SK-N-DZ (cell line): ENCODE data around the gene LGALSL.

Experiments used
- DNase-seq: peaks from one replicate; pipeline ENCODE4 v3.0.0-alpha.2; 2015; ENCODE audit warnings: low spot score

Gene LGALSL

DNA sequence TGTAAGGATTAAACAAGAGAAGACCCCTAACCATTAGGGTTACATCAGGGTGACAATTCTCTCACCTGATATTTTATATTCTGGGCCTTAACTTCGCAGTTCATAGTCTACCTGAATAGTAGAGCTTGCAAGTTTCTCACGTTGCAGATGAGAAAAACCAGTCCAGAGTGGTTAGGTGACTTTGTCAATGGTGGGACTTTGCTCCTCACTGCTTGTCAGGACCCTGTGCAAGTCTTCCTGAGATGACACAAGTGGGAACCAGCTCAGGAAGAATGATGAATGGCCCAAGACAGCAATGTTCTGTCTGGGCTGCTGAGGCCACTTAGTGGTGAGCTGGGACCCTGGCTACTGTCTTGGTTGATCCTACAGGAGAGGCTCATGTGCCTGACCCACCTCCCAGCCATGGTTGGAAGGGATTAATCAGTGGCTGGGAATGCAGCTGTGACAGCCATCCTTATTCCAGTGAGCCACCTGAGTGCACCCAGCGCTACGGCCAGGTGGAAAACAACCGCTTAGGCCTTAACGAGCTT, 16.9 kb downstream of the LGALSL start:
- DNase-seq: no peak

DNA sequence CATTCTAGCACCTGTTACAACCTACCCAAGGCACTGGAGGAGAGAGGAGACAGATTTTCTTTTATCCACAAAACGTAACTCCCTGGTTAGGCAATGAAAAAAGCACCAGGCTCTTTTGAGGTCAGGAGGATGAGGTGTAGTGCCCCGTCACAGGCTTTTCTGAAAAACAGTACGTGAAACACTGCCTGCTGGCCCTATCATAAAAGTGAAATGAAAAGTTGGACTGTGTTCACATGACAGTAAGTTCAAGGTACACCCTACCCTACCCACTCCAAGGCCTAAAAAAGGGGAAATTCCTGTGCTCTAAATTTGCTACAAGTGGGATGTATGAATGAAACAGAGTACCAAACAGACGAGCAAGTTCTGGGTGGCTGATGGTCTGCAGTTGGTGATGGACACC, 17.6 kb downstream of the LGALSL start:
- DNase-seq: no peak

DNA sequence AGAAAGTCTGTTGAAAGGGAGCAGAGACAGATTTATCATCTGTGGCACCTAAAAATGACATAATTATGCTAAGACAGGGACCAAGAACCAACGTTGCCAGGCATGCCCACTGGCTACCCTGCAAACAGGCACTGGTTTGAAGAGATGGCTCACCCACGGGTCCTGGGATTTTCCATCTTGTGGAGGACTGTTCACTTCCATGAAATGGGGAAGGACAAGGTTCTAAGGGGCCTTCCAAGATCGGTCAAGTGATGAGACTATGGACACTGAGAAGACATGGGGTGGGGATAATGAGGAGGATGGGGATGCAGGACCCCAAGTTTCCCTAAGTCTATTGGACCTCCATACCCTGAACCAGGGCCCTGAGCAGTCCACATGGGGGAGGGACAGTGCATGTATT, 18.9 kb downstream of the LGALSL start:
- no peak for DNase-seq

DNA sequence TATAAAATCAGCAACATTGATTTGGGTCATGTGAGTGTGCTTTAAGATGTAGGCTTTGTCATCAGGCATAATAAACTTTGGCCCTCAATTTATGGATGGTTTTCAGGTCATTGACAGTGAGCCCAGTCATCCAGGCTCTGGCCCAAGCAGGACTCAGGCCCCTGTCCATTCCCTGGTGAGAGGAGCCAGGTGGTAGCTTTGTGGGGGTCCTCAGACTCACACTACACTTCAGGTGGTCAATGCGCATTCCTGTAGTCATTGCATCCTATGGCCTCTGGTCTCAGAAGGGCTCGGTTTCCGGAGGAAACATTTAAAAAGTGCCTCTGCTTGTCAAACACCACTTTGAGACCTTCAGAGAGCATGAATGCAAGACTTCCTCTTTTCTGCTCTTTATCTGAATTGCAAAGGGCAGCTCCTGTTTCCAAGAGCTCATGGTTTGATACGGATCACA, 20.2 kb downstream of the LGALSL start:
- no peak for DNase-seq

DNA sequence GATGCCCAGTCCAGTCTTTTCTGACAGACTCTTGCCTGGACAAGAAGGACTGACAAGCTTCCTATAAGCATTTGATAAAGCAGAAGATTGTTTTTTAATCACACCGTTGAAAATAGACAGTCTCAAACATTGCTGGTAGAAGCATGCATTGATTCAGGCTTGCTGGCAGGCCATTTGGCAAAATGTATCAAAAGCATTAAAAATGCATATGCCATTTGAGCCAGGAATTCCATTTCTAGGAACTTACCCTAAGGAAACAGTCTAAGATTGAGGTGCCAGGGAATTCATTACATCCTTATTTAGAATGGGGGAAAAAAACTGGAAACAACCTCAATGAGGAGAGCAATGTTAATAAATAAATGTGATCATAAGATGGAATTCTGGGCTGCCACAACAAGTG, 20.7 kb downstream of the LGALSL start:
- DNase-seq: no peak

DNA sequence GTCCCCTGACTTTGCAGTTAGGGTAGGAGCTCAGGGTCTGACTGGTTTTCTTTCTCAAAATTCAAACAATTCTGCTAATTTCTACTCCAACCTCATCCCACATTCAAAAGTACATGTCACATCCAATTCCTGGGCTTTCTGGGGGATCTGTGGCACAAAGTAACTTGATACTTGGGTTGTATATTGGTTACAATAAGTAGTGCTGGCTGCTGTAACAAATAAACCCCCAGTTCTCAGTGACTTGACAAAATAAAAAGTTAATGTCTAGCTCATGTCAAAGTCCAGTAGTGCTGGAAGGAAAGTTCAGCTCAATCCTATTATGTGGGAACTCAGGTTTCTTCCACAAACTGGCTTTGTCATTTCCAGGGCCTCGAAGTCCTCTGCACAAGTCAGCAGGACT, 23.1 kb downstream of the LGALSL start:
- DNase-seq: no peak

DNA sequence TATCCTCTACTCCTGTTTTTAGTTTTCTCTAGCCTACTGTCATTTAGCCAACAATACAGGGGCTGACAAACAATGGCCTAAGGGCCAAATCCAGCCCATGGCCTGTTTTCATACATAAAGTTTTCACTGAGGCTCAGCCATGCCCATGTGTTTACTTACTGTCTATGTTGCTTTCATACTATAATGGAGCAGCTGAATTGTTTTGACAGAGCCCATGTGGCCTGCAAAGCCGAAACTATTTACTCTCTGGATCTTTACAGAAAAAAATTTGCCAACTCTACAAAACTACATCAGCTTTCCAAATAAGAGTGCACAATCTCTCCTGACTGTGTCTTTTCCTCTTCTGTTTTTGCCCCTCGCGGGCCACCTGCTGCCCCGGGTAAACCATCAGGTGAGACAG, 24.0 kb downstream of the LGALSL start:
- DNase-seq: no peak

DNA sequence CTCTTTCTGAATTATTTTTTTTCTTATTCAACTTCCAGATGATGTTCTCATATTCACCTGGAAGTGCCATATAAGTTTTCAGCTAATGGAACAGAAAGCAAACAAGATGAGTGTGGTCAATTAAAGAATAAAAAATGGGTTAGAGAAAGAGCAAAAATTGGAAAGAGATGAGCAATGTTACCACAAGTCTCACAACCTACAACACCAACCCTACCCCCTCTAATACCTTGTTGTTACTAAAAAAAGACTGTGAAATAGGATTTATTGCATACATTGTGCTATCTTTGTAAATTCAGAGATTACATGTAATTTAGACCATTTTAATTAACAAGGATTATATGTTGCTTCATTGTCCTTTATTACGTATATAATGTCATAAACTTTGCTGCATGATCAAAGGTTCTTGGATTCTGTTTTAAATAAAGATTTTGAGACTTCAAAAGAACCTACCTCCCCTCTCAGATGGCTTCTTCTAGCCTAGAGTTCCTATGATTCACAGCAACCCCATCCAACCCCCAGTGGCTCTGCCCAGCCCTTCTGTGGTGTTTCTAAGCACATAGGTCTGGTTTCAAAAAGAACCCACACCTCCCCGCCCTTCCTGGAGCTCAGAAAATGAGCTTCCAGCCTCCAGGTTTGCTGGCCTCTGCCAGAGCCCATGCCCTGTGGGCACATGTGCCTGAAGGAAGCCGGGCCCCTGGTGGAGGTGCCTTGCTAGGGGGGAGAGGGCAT, 24.7 kb downstream of the LGALSL start:
- DNase-seq: no peak

DNA sequence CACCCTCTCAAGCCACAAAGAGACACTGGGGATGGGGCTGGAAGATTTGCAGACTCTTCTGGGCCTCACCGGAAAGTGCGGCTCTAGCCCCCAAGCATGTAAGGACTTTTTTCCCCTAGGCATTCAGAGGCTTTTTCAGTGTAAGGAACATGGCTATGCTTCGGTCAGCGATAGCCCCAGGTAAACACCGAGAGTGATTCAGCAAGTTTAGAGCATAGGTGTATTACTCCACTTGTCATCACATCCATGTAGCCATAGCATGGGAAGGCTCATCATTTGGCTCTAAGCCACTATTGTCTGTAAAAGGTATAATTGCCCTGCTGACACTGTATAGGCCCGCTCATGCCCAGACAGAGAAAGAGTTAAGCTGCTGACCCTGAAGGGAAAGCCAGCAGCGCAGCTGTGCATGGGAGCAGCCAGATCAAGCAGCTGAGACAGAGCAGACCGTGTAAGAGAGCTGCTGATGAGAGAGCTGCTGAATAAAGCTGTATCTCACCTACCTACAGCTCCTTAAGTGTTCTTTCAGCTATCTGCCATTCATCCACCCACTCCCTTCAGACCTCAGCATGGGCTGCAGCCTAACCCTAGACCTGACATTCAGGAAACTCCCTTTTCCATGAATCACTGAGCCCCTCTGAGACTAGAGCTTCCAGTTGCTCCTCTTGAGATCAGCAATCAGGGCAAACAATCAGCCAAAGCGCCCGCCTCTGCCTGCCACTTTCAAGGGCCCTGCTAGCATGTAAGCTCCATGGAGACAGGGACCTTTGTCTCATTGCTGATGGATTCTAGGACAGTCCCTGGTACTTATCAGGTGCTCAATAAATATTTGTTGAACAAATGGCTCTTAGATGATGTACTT, 25.5 kb downstream of the LGALSL start:
- DNase-seq: no peak

DNA sequence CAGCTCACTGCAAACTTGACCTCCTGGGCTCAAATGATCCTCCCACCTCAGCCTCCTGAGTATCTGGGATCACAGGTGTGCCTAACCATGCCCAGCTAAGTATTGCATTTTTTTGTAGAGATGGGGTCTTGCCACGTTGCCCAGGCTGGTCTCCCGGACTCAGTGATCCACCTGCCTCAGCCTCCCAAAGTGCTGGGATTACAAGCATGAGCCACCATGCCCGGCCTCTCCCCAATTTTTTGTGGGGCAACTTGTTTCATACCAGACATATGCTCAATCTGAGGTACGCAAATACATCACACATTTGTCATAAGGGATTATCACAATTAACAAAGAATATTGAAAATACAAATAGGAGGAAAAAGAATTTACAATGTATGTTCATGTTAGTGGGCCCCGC, 27.7 kb downstream of the LGALSL start:
- no peak for DNase-seq

DNA sequence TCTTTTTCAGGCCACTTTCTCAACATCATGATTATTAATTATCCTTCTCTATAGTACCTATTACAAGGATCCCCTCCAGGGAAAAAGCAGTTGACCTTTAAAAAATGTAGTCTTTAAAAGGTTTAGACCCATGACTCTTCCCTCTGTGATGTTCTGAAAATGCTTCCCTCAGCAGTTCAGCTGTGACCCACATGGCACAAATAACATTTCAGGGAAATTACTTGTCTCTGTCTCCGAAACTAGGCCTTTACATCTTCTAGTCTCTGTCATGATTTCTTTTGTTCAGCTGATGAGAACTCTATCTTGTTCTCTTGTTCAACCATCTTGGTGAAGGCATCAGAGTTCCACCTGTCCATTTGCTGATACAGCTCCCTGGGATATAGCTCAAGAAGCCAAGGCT, 28.3 kb downstream of the LGALSL start:
- DNase-seq: no peak

DNA sequence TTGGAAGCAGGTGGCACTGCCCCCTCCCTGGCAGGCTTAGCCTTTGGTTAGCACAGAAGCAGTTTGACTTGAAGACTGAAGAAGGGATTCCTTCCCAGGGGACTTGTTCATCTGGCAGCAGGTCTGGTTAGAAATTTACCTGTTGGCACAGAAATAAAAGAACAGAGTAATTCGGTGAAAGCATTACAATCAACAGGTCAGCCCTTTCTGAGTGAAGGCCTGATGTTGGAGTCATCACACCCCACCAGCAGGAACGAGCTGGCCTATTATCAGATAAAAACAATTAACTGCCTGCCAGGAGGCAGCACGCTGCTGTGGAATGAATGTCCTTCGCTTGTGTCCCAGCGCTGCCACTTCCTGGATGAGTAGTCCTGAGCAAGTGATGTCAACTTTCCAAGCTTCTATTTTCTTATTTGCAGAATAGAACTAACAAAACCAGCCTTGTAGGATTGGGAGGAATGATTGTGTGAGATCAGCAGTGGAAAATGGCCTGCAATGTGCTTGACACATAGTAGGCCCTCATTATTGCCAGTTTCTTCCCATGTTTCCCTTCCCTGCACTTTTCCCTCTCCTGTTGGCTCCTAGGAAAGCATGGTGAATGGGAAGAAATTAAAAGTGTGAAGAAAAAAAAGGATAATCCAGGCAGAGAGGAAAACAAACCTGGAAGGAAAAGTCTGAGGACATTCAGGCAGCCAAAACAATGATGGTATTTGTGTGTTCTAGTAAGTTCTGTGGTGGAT, 29.0 kb downstream of the LGALSL start:
- peak; percentile 52 for DNase-seq

DNA sequence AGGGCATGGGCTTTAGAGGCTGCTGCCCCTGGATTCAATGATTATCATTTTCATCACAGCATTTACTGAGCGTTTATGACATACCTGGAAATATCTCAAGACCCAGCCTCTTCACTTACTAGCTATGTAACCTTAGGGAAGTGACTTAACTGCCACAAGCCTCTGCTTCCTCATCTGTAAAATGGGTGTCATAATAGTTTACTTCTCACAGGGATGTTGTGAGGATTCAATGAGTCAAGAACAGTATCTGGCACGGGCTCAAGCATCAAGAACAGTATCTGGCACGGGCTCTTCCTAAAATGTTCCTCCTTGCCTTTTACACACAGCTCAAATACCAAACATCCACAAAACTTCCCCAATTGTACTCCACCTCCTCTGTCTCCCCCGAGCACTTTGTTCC, 31.4 kb downstream of the LGALSL start:
- no peak for DNase-seq

DNA sequence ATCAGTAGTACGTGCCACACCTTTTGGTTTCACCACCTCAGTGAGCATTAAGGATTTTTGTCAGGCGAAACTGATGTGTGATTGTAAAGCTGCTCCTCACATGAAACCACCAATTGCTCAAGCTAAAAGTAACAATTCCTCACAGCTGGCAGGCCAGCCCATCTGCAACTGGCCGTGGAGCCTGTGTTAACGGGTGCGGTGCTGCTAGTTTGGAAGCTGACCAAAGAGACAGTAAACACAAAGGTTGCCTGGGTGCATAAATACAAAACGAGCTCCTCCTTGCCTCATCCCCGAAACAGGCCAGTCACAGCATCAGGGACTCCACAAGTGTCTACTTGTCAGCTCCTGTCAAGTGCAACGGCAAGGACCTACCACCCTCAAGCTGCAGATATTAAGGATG, 32.0 kb downstream of the LGALSL start:
- no peak for DNase-seq

DNA sequence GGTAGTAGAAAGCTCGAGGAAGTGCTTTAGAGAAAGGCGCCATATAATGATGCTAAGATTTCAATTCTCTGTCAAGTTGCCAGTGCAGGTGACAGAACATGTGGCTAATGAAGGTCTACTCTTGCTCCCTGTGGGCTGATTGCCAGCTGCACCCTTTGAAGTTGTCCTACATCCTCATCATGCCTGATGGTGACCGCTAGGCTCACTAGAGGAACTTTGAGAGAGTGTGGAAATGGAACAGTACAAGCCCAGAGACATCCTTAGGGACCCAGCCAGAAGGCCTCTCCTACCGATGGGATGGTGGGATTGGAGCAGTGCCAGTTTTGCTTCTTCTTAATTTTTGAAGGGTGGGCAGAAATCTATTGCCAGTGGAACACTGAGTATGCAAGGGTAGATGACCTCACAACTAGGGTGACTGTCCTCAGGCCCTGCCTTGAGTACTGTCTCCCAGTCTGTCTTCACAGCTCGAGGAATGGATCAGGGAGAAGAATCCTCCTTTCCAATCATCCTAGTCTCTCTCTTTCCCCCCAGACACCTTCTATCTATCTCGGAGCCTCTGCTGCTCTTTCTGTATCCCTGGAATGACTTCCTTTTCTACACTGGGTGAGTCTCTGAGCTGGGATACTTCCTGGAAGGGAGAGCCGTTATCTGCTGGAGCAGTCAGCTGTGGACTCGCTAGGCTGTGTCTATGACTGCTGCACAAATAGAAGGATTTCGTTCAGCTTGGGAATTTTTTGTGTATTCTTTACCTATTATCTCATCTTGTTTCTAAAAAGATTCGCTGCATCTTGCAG, 33.5 kb downstream of the LGALSL start:
- DNase-seq: peak; percentile 26

DNA sequence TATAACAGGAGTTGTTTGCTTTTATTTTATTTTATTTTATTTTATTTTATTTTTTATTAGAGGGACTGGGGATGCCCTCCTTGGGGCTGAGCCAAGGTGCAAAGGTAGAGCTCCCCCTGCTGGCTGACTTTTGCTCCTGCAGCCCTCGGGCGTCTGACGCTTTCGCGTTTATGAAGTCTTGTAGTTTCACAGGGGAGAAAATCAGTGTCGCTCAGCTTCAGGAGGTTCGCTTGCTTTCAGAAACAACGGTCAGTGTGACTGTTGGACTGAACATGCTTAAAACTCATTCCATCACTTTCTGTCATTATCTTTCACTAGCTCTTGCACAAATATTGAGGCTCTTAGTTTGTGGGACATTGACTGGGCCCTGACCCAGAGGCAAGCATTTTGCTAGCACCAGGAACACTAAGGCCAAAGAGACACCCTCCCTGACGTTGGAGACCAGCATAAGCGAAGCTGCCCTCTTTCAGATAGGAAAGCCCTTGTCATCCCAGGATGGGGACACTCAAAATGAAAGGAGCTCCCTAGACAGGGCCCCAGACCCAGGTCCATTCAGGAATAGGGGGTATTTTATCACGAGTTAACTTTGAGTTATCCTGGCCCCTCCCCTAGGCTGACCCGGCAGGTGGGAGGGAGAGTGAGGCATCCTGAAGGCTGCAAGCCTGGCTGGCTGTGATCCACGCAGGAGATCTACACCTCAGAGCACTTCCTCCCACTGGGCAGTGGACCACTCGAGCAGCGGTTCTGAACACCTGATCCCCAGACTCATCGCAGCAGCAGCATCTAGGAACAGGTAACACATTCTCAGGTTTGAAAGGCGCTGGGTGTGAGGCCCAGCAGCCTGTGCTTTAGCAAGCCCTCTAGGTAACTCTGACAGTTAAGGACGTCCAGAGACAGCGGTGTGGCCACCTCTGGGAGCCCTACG, 34.4 kb downstream of the LGALSL start:
- peak; percentile 62 for DNase-seq

DNA sequence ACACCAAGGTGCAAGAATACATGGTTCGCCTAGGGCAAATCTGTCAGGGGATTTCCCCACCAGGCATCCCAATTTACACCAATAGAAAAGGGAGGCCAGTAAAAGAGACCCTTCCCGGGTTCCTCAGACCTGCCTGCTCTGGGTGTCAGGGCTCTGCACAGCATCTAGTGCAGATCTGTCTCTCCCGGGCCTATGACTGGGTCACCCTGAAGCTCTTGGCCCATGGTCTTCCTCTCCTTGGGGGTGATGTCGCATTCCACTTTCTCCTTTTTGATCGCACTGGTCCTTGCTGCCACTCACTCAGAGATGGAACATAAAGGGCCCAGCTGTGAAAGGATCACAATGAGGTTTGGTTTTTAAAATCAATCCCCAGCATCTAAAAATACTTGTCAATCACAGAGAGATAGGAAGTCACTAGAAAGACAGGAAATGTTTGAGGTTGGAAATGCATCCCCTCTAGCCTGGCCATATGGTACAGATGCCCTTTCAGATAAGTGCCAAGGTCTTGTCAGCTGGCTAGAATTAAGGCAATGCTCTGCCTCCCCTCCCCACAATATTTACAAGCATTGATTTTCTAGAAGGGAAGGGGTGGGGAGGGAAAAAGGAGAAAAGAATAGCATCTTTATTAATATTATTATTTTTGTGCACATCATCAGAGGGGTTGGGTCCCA, 35.3 kb downstream of the LGALSL start:
- DNase-seq: no peak

DNA sequence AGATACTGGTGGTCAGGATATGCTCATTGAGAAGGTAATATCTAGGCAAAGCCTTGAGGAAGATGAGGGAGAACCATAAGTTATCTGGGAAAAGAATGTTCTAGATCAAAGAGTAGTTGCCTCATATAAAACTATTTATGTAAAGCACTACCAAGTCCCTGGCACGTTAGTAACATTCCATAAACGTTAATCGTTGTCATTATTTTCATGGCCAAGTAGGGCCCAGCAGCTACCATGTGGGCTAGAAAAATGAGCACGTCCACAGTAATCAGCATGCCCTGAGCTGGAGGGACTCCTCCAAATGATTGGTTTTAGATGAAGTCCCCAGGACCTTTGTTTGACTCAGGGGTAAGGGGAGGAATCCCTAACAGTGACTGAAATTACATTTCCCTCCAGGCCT, 37.5 kb downstream of the LGALSL start:
- no peak for DNase-seq

DNA sequence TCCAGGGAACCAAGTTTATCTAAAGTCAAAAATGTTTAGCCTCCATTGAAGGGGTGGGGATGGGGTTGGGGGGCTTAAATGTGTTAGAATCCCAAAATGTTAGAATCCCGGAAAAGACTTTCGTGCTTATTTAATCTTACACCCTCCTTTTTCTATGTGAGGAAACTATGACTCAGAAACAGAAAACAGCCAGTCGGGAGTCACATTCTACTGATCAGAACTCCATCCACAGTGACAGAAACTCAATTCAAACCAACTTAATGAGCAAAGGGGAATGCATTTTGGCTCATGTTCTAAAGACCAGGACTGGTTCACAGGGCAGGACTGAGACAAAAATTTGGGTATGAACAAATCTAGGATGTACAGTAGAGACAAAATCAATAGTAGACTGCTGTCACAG, 38.3 kb downstream of the LGALSL start:
- DNase-seq: no peak

DNA sequence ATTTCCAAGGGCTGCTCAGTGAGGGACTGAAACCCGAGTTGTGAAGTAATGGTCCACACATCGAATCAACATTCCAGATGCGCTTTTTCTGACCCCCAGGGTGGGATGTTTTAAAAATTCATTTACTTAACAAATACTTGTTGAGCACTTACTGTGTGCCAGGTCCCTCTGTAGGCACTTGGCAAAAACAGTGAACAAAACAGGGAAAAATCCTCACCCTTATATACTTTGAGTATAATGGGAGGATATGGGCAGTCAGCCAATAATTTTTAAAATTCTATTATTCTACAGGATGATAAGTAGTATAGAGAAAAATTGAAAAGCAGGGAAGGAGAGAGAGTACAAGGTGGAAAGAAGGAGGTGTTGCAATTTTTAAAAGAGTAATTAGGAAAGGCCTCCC, 38.9 kb downstream of the LGALSL start:
- DNase-seq: no peak
